Muscle of leg (tissue), 11 donors: Measurements from ENCODE around the gene MAPK1. TPM values are rescaled to one million over a fixed set of nuclear protein-coding genes. Genes with fewer than 3 reads are reported as not detected.
"Not testable (repeated sequence)": the region's sequence is repeated elsewhere in the genome, so short reads cannot be mapped to it uniquely, and the experiment has no call there.

Experiments
- DNase-seq: peaks from one replicate; pipeline ENCODE4 v3.0.0; 2013
- H3K27ac ChIP-seq: one replicate; pipeline ENCODE4 v1.5.1; 2013; ENCODE audit warnings: mild to moderate bottlenecking, low read length, control low read depth
- H3K27me3 ChIP-seq: one replicate; pipeline ENCODE4 v1.6.1; 2013; ENCODE audit warnings: low read length; ENCODE audit not compliant: control insufficient read depth, insufficient read depth
- H3K36me3 ChIP-seq: one replicate; pipeline ENCODE4 v1.6.1; 2013; ENCODE audit warnings: low read length; ENCODE audit not compliant: control insufficient read depth, insufficient read depth
- H3K4me1 ChIP-seq: one replicate; pipeline ENCODE4 v1.6.1; 2013; ENCODE audit warnings: low read length; ENCODE audit not compliant: control insufficient read depth, insufficient read depth
- H3K4me3 ChIP-seq: one replicate; pipeline ENCODE4 v1.5.1; 2013; ENCODE audit warnings: low read length, control low read depth
- H3K9me3 ChIP-seq: replicated peaks from 2 replicates; pipeline ENCODE4 v1.6.1; 2013; ENCODE audit warnings: low read depth, low read length; ENCODE audit not compliant: control insufficient read depth
- WGBS: methylation state at CpG from one replicate; pipeline ENCODE4 v1.1.5; 2013; ENCODE audit warnings: missing lambda C conversion rate; ENCODE audit not compliant: insufficient coverage; 5-methylcytosine and 5-hydroxymethylcytosine counted together
- polyA plus RNA-seq, 8 donors: library from polyadenylated mRNA; unstranded; fragments of 120-200 nt; gene quantifications; one replicate each; pipeline versions ENCODE4 v1.2.1 to v1.2.3, GENCODE V29; 2013; ENCODE audit warnings: inconsistent platforms in 1 of 8, low replicate concordance in 1 of 8; ENCODE audit not compliant: insufficient read length in 8 of 8, insufficient read depth in 1 of 8
- total RNA-seq: library from RNA; stranded (reverse); fragments of 120-200 nt; gene quantifications from one replicate; pipeline ENCODE4 v1.2.4, GENCODE V29; 2013

The MAPK1 gene
- total and polyA plus RNA-seq, 9 donors: 92.0 to 126 (median 110) TPM

DNA sequence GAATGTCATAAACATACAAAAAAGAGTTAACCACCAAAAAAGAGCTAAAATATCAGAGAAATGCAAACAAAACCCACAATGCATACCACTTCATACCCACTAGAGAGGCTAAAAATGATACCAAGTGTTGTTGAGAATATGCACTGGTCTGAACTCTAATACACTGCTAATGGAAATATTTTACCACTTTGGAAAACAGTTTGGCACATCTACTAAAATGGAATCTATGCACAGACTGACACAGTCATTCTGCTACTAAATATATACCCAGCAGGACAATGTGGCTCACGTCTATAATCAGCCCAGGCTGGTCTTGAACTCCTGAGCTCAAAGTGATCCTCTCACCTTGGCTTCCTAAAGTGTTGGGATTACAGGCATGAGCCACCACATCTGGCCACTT lies 18.0 kb downstream of the MAPK1 start:
- H3K36me3 ChIP-seq: no peaks in the 10 kb centered on the region
- DNase-seq: no peak
- no peaks in the 10 kb centered on the region for H3K27me3 ChIP-seq
- peaks cover 2% of the 10 kb centered on the region for H3K4me1 ChIP-seq
- H3K9me3 ChIP-seq: no peaks in the 10 kb centered on the region
- peak overlapping the region; percentile 42 for H3K27ac ChIP-seq
- 20% methylated on average over 1 of the region's 1 CpG for WGBS
- no peak overlapping the region for H3K4me3 ChIP-seq

DNA sequence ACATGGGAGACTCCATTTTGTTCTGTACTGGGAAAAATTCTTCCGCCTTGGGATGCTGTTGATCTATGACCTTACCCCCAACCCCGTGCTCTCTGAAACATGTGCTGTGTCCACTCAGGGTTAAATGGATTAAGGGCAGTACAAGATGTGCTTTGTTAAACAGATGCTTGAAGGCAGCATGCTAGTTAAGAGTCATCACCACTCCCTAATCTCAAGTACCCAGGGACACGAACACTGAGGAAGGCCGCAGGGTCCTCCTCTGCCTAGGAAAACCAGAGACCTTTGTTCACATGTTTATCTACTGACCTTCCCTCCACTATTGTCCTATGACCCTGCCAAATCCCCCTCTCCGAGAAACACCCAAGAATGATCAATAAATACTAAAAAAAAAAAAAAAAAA lies 19.4 kb downstream of the MAPK1 start:
- not testable (repeated sequence) for H3K4me3 ChIP-seq, H3K27ac ChIP-seq, DNase-seq, H3K9me3 ChIP-seq, H3K36me3 ChIP-seq, H3K27me3 ChIP-seq, H3K4me1 ChIP-seq
- no CpG with 5 or more reads among the region's 5 CpGs for WGBS

DNA sequence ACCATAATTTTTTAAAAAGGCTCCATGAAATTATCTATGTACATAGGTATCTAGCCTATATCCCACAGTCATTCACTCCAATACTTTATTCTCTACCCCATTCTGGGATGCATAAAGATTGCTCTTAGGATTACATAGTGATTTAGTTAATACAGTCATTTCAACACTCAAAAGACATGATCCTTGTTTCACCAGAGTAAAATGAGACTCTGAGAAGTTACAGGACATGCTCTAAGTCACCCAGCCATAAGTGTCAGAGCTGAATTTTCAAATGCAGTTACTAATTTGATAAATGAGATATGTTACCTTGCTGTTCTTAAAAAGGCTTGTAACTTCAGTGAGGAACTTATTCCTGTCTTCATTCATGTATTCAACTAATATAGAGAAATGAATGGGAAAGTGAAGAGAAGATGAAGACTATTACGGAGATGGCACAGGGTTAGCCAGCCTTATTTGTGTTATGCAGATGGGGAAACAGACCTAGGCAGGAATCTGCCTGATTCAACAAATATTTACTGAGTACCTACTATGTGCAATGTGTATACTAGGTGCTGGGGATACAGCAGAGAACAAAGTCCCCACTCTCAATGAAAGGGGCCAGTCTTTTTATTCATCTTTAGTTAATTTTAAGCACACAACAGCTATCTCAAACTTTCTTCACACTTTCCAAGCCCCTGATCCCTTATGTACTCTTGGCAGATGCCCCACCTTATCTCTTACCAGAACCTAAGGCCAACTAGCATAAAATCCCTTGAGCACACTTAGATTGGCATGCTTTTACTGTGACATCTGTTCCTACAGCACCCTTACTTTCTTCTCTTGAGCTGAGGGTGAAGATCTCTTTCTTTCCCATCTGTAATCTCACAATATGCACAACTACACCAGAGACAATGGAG lies 21.6 kb downstream of the MAPK1 start:
- no CpG with 5 or more reads among the region's 1 CpG for WGBS
- no peak for DNase-seq
- Histone ChIP-seq H3K9me3 (no peaks in the 10 kb centered on the region), H3K4me3 (no peak overlapping the region), H3K27me3 (no peaks in the 10 kb centered on the region), H3K4me1 (peaks cover 2% of the 10 kb centered on the region), H3K36me3 (peaks cover 4% of the 10 kb centered on the region), H3K27ac (no peak overlapping the region)

DNA sequence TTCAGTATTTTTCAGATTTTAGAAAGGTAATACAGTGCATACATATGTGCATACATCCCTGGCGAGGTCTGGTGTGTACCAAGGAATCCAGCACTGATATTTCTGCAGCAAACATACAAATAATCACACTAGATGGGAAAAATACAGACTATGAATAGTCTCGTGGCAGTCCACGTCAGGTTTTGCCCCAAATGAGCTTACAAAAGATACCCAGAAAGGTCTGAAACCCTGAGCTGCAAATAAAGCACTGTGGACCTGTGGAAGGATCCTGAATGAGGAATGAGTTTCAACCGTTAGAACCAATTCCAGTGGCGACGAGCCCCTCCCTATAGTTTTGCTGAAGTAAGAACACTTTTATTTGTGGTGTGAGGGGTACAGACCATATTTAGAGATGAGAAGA lies 24.5 kb downstream of the MAPK1 start:
- Histone ChIP-seq H3K36me3 (peaks cover 4% of the 10 kb centered on the region), H3K4me1 (peaks cover 2% of the 10 kb centered on the region), H3K9me3 (no peaks in the 10 kb centered on the region), H3K4me3 (no peak overlapping the region), H3K27ac (no peak overlapping the region), H3K27me3 (no peaks in the 10 kb centered on the region)
- WGBS: 79% methylated on average over 4 of the region's 6 CpGs
- no peak for DNase-seq

DNA sequence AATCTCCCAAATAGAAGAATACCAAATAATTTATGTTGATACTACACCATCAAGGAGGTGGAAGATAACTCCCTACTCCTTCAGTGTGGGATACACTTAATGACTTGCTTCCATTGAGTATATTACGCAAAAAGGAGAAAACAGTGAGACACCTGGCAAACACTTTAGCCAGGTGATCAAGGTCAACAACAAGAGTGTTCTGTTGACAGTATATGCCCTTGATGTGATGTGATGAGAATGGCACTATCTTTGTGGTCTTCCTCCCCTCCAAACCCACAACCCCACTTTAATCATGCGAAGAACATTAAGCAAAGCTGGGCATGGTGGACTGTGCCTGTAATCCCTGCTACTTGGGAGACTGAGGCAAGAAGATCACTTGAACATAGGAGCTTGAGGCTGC lies 26.0 kb downstream of the MAPK1 start:
- no peak overlapping the region for H3K27ac ChIP-seq
- peaks cover 11% of the 10 kb centered on the region for H3K4me1 ChIP-seq
- WGBS: no CpG with 5 or more reads among the region's 2 CpGs
- no peaks in the 10 kb centered on the region for H3K9me3 ChIP-seq
- no peak for DNase-seq
- H3K36me3 ChIP-seq: peaks cover 4% of the 10 kb centered on the region
- no peaks in the 10 kb centered on the region for H3K27me3 ChIP-seq
- no peak overlapping the region for H3K4me3 ChIP-seq

DNA sequence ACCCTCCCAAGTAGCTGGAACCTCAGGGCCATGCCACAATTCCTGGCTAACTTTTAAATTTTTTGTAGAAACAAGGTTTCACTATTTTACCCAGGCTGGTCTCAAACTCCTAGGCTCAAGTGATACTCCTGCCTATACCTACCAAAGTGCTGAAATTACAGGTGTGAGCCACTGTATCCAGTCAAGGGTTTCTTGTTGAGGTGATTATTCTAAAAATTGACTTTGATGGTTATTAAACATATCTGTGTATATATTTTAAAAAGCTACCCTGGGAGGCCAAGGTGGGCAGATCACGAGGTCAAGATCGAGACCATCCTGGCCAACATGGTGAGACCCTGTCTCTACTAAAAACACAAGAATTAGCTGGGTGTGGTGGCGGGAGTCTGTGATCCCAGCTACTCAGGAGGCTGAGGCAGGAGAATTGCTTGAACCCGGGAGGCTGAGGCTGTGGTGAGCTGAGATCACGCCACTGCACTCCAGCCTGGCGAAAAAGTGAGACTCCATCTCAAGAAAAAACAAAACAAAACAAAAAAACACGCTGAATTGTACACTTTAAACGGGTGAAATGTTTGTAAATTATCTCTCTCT lies 27.1 kb downstream of the MAPK1 start:
- Histone ChIP-seq H3K4me1 (peaks cover 11% of the 10 kb centered on the region), H3K27ac (no peak overlapping the region), H3K27me3 (no peaks in the 10 kb centered on the region), H3K9me3 (no peaks in the 10 kb centered on the region), H3K4me3 (no peak overlapping the region), H3K36me3 (peaks cover 4% of the 10 kb centered on the region)
- 100% methylated on average over 1 of the region's 8 CpGs for WGBS
- no peak for DNase-seq

DNA sequence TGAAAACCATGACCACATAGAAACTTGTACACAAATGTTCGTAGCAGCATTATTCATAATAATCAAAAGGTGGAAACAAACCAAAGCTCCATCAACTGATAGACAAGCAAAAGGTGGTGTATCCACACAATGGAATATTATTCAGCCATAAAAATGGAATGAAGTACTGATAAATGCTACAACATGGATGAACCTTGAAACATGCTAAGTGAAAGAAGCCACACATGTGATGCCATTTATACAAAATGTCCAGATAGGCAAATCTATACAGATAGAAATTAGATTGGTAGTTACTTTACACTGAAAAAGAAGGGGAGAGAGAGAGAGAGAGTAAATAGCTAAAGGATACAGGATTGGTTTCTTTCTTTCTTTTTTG lies 27.7 kb downstream of the MAPK1 start:
- Histone ChIP-seq H3K27ac (no peak overlapping the region), H3K4me1 (peaks cover 14% of the 10 kb centered on the region)

DNA sequence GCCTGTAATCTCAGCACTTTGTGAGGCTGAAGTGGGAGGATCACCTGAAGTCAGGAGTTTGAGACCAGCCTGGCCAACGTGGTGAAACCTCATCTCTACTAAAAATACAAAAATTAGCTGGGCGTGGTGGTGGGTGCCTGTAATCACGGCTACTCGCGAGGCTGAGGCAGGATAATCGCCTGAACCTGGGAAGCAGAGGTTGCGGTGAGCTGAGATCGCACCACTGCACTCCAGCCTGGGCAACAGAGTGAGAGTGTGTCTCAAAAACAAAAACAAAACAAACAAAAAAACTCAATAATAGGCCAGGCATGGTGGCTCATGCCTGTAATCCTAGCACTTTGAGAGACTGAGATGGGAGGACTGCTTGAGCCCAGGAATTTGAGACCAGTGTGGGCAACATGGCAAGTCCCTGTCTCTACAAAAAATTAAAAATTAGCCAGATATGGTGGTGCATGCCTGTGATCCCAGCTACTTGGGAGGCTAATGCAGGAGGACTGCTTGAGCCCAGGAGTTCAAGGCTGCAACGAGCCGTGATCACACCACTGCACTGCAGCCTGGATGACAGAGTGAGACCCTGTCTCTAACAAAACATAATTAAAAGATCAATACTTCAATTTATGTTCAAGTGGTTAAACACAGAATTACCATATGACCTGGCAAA lies 28.2 kb downstream of the MAPK1 start:
- H3K4me1 ChIP-seq: peaks cover 14% of the 10 kb centered on the region

More for the DNA sequence above, 27.7 kb downstream of the MAPK1 start:
- DNase-seq: no peak
- Histone ChIP-seq H3K9me3 (no peaks in the 10 kb centered on the region), H3K27me3 (no peaks in the 10 kb centered on the region), H3K36me3 (peaks cover 4% of the 10 kb centered on the region), H3K4me3 (no peak overlapping the region)
- no CpG with 5 or more reads among the region's 1 CpG for WGBS

DNA sequence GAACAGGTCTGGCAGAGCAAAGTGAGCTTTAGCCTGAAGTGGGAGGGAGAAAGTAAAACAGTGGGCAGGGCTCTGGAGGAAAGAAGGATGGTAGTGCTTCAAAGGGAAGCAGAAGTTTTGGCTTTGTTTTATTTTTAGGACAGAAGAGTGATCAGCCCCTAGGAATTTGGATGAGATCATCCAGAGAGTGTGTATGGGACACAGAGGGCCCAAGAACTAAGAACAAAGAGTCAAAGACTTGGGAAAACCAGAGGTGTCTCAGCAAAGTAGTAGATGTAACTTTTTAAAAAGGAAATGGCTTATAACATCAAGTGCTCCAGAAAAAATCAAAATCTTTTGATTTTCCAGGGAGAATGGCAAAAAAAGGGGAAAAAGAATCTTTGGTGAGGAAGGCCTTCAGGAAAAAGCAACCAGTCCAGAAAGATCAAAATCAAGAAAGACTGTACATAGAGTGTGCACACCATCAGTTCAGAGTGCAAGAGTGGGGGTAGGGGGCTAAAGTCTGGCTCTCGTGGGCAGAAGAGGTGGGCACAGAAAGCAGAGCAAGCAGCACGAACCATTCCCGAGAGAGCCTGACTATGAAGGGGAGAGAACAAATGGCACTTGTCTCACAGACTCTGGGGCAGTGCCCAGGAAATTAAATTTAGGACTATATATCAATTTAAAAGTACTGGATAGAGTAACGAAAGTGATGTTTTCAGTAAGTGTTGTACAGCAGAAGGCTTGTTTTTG lies 30.0 kb downstream of the MAPK1 start:
- Histone ChIP-seq H3K9me3 (no peaks in the 10 kb centered on the region), H3K4me3 (no peak overlapping the region), H3K27me3 (no peaks in the 10 kb centered on the region), H3K36me3 (no peaks in the 10 kb centered on the region), H3K4me1 (peaks cover 21% of the 10 kb centered on the region), H3K27ac (peak overlapping the region; percentile 81)
- peak; percentile 85 for DNase-seq
- WGBS: no CpG with 5 or more reads among the region's 4 CpGs

More for the DNA sequence above, 28.2 kb downstream of the MAPK1 start:
- not testable (repeated sequence) for H3K9me3 ChIP-seq, H3K4me3 ChIP-seq, DNase-seq, H3K36me3 ChIP-seq, H3K27me3 ChIP-seq, H3K27ac ChIP-seq
- WGBS: no CpG with 5 or more reads among the region's 10 CpGs

DNA sequence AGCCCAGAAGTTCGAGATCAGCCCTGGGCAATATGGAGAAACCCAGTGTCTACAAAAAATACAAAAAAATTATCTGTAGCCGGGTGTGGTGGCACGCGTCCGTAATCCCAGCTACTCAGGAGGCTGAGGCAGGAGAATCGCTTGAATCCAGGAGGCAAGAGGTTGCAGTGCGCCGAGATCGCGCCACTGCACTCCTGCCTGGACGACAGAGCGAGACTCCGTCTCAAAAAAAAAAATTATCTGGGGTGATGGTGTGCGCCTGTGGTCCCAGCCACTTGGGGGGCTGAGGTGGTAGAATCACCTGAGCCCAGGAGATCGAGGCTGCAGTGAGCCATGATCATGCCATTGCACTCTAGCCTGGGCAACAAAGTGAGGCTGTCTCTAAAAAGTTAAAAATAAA lies 31.0 kb downstream of the MAPK1 start:
- H3K4me3 ChIP-seq, DNase-seq, H3K9me3 ChIP-seq, H3K27me3 ChIP-seq, H3K36me3 ChIP-seq: not testable (repeated sequence)
- peaks cover 26% of the 10 kb centered on the region for H3K4me1 ChIP-seq
- H3K27ac ChIP-seq: peak overlapping the region; percentile 81
- 92% methylated on average over 9 of the region's 15 CpGs for WGBS
